Measurements from ENCODE around the gene TUBB4A.

The TUBB4A gene

DNA sequence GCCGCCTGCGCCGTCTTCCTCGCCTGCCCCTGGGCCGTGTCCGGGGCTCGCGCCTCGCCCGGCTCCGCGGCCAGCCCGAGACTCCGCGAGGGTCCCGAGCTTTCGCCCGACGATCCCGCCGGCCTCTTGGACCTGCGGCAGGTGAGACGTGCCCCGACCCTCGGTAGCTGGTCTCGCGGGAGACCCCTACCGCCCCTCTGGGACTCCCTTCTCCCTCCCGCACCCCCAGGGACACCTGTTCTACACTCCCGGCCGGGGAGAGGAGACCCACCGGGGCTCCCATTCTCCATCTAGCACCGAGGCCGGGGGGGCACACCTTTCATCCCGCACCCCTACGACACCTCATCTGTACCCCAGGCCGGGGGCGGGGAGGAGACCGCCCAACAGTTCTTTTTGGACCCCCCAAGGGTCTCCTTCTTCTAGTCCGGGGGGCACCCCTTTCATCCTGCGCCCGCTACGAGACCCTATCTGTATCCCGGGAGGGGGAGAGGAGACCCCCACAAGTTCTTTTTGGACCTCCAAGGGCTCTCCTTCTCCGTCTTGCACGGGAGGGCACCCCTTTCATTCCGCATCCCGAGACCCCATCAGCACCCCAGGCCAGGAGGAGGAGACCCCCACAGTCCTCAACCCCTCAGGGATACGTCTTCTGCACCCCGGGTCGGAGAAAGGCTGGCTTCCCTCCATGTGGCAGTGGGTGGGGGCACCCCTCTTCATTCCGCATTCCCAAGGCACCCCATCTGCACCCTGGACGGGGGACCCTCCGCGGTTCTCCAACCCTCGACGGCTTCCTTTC is 29.2 kb upstream of the TUBB4A start:
- H2BK120ac ChIP-seq (ENCODE audit: low read depth, low read length), result peak overlapping the region; percentile 79
- H3K4me3 ChIP-seq (ENCODE audit: low read length in 2 of 2), result peak overlapping the region; percentile 48 to 84
- peak overlapping the region; percentile 94 for H2AK5ac ChIP-seq (ENCODE audit: low read depth, low read length)
- no peak overlapping the region for H4K8ac ChIP-seq (ENCODE audit: low read depth, low read length)
- H3K9me3 ChIP-seq (replicated peaks in 1 of 2; ENCODE audit: control insufficient read depth in 2 of 2, insufficient read depth in 1 of 2, low read depth in 1 of 2, low read length in 2 of 2), result peaks cover 0 to 3% of the 10 kb centered on the region in 2 donors
- H3K4me1 ChIP-seq (ENCODE audit: control insufficient read depth in 2 of 2, insufficient read depth in 1 of 2, low read depth in 1 of 2, low read length in 2 of 2), result peaks cover 7 to 18% of the 10 kb centered on the region in 2 donors
- H3K4me2 ChIP-seq (ENCODE audit: insufficient read depth, low read length, poor library complexity, severe bottlenecking), result peak overlapping the region; percentile 92
- DNase-seq (ENCODE audit: low spot score), result no peak
- H2BK12ac ChIP-seq (ENCODE audit: low read length), result peak overlapping the region; percentile 17
- no peak overlapping the region for H4K91ac ChIP-seq (ENCODE audit: low read depth, low read length, poor library complexity)
- H2BK5ac ChIP-seq (ENCODE audit: low read length), result peak overlapping the region; percentile 79
- peak overlapping the region; percentile 99 for H3K18ac ChIP-seq (ENCODE audit: low read length)
- H3K27me3 ChIP-seq (ENCODE audit: control insufficient read depth in 3 of 3, insufficient read depth in 3 of 3, low read depth in 1 of 3, low read length in 3 of 3), result peaks cover 18 to 42% (median 32%) of the 10 kb centered on the region in 3 experiments
- peak overlapping the region; percentile 96 for H2AFZ ChIP-seq (ENCODE audit: low read length)
- H2BK15ac ChIP-seq (ENCODE audit: low read length), result peak overlapping the region; percentile 84
- H3K14ac ChIP-seq (ENCODE audit: low read length), result peak overlapping the region; percentile 100
- no peaks in the 10 kb centered on the region for H3K36me3 ChIP-seq (replicated peaks in 1 of 2; ENCODE audit: control insufficient read depth in 2 of 2, insufficient read depth in 2 of 2, low read length in 2 of 2)
- no CpG with 5 or more reads among the region's 57 CpGs for WGBS, 2 donors (ENCODE audit: extremely low coverage in 2 of 2, insufficient read length in 2 of 2, insufficient replicate concordance in 1 of 2)
- H3K27ac ChIP-seq (replicated peaks; ENCODE audit: low read length), result no peak overlapping the region
- no peak overlapping the region for H3K23ac ChIP-seq (ENCODE audit: low read depth, low read length, poor library complexity)
- peak overlapping the region; percentile 93 for H3K9ac ChIP-seq (ENCODE audit: low read depth, low read length, poor library complexity)
- no peak overlapping the region for H3K4ac ChIP-seq (ENCODE audit: low read length)
- H3K79me1 ChIP-seq (ENCODE audit: low read depth, low read length), result no peaks in the 10 kb centered on the region

DNA sequence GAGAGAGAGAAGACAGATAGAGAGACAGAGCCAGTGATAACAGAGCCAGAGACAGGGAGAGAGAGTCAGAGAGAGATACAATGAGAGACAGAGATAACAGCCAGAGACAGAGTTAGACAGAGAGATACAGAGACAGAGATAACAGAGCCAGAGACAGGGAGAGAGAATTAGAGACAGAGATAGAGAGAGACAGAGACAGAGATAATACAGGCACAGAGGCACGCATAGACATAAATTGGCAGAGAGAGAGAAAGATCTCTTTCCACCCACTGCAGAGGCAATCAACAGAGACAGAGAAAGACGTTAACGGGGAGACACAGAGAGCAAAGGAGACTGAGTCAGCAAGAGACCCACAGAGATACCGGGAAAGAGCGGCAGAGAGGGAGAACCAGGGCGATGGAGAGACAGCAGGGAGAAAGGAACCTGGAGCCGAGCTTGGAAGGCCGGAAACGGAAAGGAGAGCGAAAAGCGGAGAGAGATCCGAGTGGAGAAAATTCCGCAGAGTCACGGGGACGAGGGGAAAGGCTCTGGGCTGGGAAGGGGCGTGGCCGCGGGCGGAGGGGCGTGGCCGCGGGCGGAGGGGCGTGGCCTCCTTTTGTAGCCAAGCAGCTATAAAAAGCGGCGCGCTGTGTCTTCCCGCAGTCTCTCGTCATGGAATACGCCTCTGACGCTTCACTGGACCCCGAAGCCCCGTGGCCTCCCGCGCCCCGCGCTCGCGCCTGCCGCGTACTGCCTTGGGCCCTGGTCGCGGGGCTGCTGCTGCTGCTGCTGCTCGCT is 28.5 kb upstream of the TUBB4A start, which contains the start of gene TNFSF9:
TNFSF9 (plus strand) TSS at position 641 of the 777 bp plus-strand sequence; CDS start at position 652, 11 bp downstream.
- WGBS, 2 donors (ENCODE audit: extremely low coverage in 2 of 2, insufficient read length in 2 of 2, insufficient replicate concordance in 1 of 2), result no CpG with 5 or more reads among the region's 44 CpGs

DNA sequence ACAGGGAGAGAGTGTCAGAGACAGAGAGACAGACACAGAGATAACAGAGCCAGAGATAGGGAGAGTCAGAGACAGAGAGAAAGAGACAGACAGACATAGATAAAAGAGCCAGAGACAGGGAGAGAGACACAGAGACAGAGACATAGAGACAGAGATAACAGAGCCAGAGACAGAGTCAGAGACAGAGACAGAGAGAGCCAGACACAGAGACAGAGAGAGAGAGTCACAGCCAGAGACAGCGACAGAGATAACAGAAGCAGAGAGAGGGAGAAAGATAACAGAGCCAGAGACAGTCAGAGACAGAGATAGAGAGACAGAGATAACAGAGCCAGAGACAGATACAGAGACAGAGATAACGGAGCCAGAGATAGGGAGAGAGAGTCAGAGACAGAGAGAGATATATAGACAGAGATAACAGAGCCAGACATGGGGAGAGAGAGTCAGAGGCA is 27.9 kb upstream of the TUBB4A start:
- Histone ChIP-seq H3K9me3 (replicated peaks in 1 of 2; ENCODE audit: control insufficient read depth in 2 of 2, insufficient read depth in 1 of 2, low read depth in 1 of 2, low read length in 2 of 2) (peaks cover 0 to 3% of the 10 kb centered on the region in 2 donors), H2BK12ac (ENCODE audit: low read length) (no peak overlapping the region), H3K4me3 (ENCODE audit: low read length in 2 of 2) (no peak overlapping the region), H3K79me1 (ENCODE audit: low read depth, low read length) (no peaks in the 10 kb centered on the region), H3K36me3 (replicated peaks in 1 of 2; ENCODE audit: control insufficient read depth in 2 of 2, insufficient read depth in 2 of 2, low read length in 2 of 2) (no peaks in the 10 kb centered on the region), H2BK5ac (ENCODE audit: low read length) (no peak overlapping the region), H3K4me1 (ENCODE audit: control insufficient read depth in 2 of 2, insufficient read depth in 1 of 2, low read depth in 1 of 2, low read length in 2 of 2) (peaks cover 7 to 18% of the 10 kb centered on the region in 2 donors), H2AK5ac (ENCODE audit: low read depth, low read length) (no peak overlapping the region), H2BK15ac (ENCODE audit: low read length) (no peak overlapping the region), H3K27ac (replicated peaks; ENCODE audit: low read length) (no peak overlapping the region), H2BK120ac (ENCODE audit: low read depth, low read length) (no peak overlapping the region), H4K91ac (ENCODE audit: low read depth, low read length, poor library complexity) (no peak overlapping the region), H3K9ac (ENCODE audit: low read depth, low read length, poor library complexity) (no peak overlapping the region), H4K8ac (ENCODE audit: low read depth, low read length) (no peak overlapping the region), H3K14ac (ENCODE audit: low read length) (no peak overlapping the region), H3K4me2 (ENCODE audit: insufficient read depth, low read length, poor library complexity, severe bottlenecking) (no peak overlapping the region), H2AFZ (ENCODE audit: low read length) (no peak overlapping the region), H3K23ac (ENCODE audit: low read depth, low read length, poor library complexity) (no peak overlapping the region), H3K18ac (ENCODE audit: low read length) (no peak overlapping the region), H3K4ac (ENCODE audit: low read length) (no peak overlapping the region), H3K27me3 (ENCODE audit: control insufficient read depth in 3 of 3, insufficient read depth in 3 of 3, low read depth in 1 of 3, low read length in 3 of 3) (peaks cover 18 to 41% (median 32%) of the 10 kb centered on the region in 3 experiments)
- DNase-seq (ENCODE audit: low spot score), result no peak
- no CpG with 5 or more reads among the region's 2 CpGs for WGBS, 2 donors (ENCODE audit: extremely low coverage in 2 of 2, insufficient read length in 2 of 2, insufficient replicate concordance in 1 of 2)

More for the DNA sequence above, 28.5 kb upstream of the TUBB4A start, which contains the start of gene TNFSF9:
- DNase-seq (ENCODE audit: low spot score), result peak; percentile 84
- peak within 1 kb of the TSS; percentile 84 for H2BK15ac ChIP-seq (ENCODE audit: low read length)
- peaks cover 7 to 18% of the 10 kb centered on the region in 2 donors for H3K4me1 ChIP-seq (ENCODE audit: control insufficient read depth in 2 of 2, insufficient read depth in 1 of 2, low read depth in 1 of 2, low read length in 2 of 2)
- no peaks in the 10 kb centered on the region for H3K79me1 ChIP-seq (ENCODE audit: low read depth, low read length)
- peaks cover 0 to 3% of the 10 kb centered on the region in 2 donors for H3K9me3 ChIP-seq (replicated peaks in 1 of 2; ENCODE audit: control insufficient read depth in 2 of 2, insufficient read depth in 1 of 2, low read depth in 1 of 2, low read length in 2 of 2)
- H3K27ac ChIP-seq (replicated peaks; ENCODE audit: low read length), result no peak within 1 kb of the TSS
- H2BK120ac ChIP-seq (ENCODE audit: low read depth, low read length), result peak within 1 kb of the TSS; percentile 79
- H3K23ac ChIP-seq (ENCODE audit: low read depth, low read length, poor library complexity), result no peak within 1 kb of the TSS
- no peak within 1 kb of the TSS for H3K4ac ChIP-seq (ENCODE audit: low read length)
- H3K9ac ChIP-seq (ENCODE audit: low read depth, low read length, poor library complexity), result peak within 1 kb of the TSS; percentile 93
- H3K4me3 ChIP-seq (ENCODE audit: low read length in 2 of 2), result peak within 1 kb of the TSS; percentile 48 to 84
- peak within 1 kb of the TSS; percentile 17 for H2BK12ac ChIP-seq (ENCODE audit: low read length)
- peaks cover 18 to 42% (median 32%) of the 10 kb centered on the region in 3 experiments for H3K27me3 ChIP-seq (ENCODE audit: control insufficient read depth in 3 of 3, insufficient read depth in 3 of 3, low read depth in 1 of 3, low read length in 3 of 3)
- no peaks in the 10 kb centered on the region for H3K36me3 ChIP-seq (replicated peaks in 1 of 2; ENCODE audit: control insufficient read depth in 2 of 2, insufficient read depth in 2 of 2, low read length in 2 of 2)
- peak within 1 kb of the TSS; percentile 99 for H3K18ac ChIP-seq (ENCODE audit: low read length)
- H3K4me2 ChIP-seq (ENCODE audit: insufficient read depth, low read length, poor library complexity, severe bottlenecking), result peak within 1 kb of the TSS; percentile 92
- H2AK5ac ChIP-seq (ENCODE audit: low read depth, low read length), result peak within 1 kb of the TSS; percentile 94
- no peak within 1 kb of the TSS for H4K8ac ChIP-seq (ENCODE audit: low read depth, low read length)
- H2AFZ ChIP-seq (ENCODE audit: low read length), result peak within 1 kb of the TSS; percentile 96
- peak within 1 kb of the TSS; percentile 79 for H2BK5ac ChIP-seq (ENCODE audit: low read length)
- peak within 1 kb of the TSS; percentile 100 for H3K14ac ChIP-seq (ENCODE audit: low read length)
- no peak within 1 kb of the TSS for H4K91ac ChIP-seq (ENCODE audit: low read depth, low read length, poor library complexity)
